Measurements from ENCODE around the gene ENTPD6. TPM values are rescaled to one million over a fixed set of nuclear protein-coding genes. Genes with fewer than 3 reads are reported as not detected.

The ENTPD6 gene
- total RNA-seq, 1 experiment from 2014 or later = 122 TPM

DNA sequence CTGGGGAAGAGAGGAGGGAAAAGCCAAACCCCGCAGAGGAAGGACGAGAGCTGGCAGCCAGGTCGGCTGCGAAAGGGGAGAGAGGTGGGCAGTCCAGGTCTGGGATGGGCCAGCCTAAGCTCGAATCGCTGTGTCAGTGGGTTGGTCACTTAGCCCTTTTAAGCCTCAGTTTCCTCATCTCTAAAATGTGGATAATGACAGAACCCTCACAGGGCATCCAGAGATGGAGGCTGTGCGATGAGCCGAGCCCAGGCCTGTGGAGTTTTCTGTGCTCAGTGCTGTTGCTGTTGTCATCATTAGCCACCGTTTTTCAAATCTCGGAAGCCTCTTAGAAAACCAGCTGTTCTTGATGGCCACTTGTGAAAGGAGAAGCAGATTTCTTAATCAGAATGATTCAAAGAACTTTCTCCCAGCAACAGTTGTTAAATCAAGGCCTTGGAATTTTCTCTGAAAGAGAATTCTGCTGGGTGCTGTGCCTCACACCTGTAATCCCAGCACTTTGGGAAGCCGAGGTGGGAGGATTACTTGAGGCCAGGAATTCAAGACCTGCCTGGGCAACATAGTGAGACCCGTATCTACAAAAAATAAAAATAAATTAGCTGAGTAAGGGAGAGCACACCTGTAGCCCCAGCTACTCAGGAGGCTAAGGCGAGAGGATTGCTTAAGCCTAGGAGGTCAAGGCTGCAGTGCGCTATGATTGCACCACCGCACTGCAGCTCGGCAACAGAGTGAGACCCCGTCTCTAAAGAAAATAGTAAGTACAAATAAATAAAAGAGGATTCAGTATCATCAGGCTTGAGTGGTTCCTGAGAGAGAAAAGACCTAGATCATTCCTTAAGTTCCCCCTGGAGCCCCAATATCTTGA is 46.3 kb upstream of the ENTPD6 start:
- H3K79me2 ChIP-seq (ENCODE audit: low read length) = no peaks in the 10 kb centered on the region
- H2AFZ ChIP-seq (ENCODE audit: low read length) = no peak overlapping the region
- BruUV-seq (replicated peaks) = no TSS peak
- no peaks in the 10 kb centered on the region for H3K36me3 ChIP-seq (ENCODE audit: low read depth, low read length)
- H3K4me2 ChIP-seq (ENCODE audit: low read length) = no peak overlapping the region
- H3K27me3 ChIP-seq (ENCODE audit: low read length) = no peaks in the 10 kb centered on the region
- H3K27ac ChIP-seq (ENCODE audit: low read length) = no peak overlapping the region
- ChIA-PET CTCF (no interaction called here), POLR2A (ENCODE audit: unreplicated experiment) (no interaction called here)
- no peaks in the 10 kb centered on the region for H3K4me1 ChIP-seq (ENCODE audit: insufficient read depth, low read length)
- H3F3A ChIP-seq (ENCODE audit: low read length, unreplicated experiment) = no peaks in the 10 kb centered on the region
- H3K9me3 ChIP-seq (ENCODE audit: low read length) = no peaks in the 10 kb centered on the region
- no peaks in the 10 kb centered on the region for H3K9me2 ChIP-seq (replicated peaks; ENCODE audit: low read length)
- DNase-seq (no peak), ATAC-seq (no peak)
- no peaks in the 10 kb centered on the region for H4K20me1 ChIP-seq (ENCODE audit: low read length)
- no peak overlapping the region for H3K9ac ChIP-seq (ENCODE audit: low read length)
- TF ChIP-seq, protein P1, sequence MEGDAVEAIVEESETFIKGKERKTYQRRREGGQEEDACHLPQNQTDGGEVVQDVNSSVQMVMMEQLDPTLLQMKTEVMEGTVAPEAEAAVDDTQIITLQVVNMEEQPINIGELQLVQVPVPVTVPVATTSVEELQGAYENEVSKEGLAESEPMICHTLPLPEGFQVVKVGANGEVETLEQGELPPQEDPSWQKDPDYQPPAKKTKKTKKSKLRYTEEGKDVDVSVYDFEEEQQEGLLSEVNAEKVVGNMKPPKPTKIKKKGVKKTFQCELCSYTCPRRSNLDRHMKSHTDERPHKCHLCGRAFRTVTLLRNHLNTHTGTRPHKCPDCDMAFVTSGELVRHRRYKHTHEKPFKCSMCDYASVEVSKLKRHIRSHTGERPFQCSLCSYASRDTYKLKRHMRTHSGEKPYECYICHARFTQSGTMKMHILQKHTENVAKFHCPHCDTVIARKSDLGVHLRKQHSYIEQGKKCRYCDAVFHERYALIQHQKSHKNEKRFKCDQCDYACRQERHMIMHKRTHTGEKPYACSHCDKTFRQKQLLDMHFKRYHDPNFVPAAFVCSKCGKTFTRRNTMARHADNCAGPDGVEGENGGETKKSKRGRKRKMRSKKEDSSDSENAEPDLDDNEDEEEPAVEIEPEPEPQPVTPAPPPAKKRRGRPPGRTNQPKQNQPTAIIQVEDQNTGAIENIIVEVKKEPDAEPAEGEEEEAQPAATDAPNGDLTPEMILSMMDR (conservative IDR thresholded peaks at IDR 0.05; ENCODE audit: low read depth, low read length) = no peak
- TF ChIP-seq EZH2phosphoT487 (IDR thresholded peaks at IDR 0.05; ENCODE audit: borderline replicate concordance, low read length) (no peak), EZH2 (IDR thresholded peaks at IDR 0.05; ENCODE audit: low read length, unreplicated experiment) (no peak)
- intact Hi-C loops (cut with micrococcal nuclease) = no loop called here
- H3K4me3 ChIP-seq (ENCODE audit: low read length) = no peak overlapping the region

DNA sequence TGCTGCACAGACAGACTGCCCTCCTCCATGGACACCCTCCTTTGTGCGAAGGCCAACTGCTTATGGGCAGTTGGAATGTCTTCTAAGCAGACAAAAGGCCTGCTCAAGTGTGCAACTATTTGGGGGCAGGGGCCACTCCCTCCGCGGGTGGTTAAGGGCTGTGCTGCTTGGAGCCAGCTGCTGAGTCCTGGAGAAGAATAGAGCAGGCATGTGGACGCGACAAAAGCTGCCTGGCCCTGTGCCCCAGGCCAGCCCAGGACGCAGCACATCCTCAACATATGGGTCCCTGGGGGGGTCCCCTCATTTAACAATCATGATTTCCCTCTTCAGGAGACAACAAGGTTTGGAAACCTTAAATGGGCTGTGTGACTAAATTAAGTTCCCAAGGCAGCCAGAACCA is 45.5 kb upstream of the ENTPD6 start:
- ATAC-seq = no peak
- Histone ChIP-seq H3K9me3 (ENCODE audit: low read length) (no peaks in the 10 kb centered on the region), H3K27ac (ENCODE audit: low read length) (no peak overlapping the region), H3K79me2 (ENCODE audit: low read length) (no peaks in the 10 kb centered on the region), H3F3A (ENCODE audit: low read length, unreplicated experiment) (no peaks in the 10 kb centered on the region), H3K4me1 (ENCODE audit: insufficient read depth, low read length) (no peaks in the 10 kb centered on the region), H2AFZ (ENCODE audit: low read length) (no peak overlapping the region), H3K36me3 (ENCODE audit: low read depth, low read length) (no peaks in the 10 kb centered on the region), H3K4me2 (ENCODE audit: low read length) (no peak overlapping the region), H4K20me1 (ENCODE audit: low read length) (no peaks in the 10 kb centered on the region), H3K4me3 (ENCODE audit: low read length) (no peak overlapping the region), H3K9ac (ENCODE audit: low read length) (no peak overlapping the region), H3K9me2 (replicated peaks; ENCODE audit: low read length) (no peaks in the 10 kb centered on the region), H3K27me3 (ENCODE audit: low read length) (no peaks in the 10 kb centered on the region)
- CTCF ChIA-PET = no interaction called here
- POLR2A ChIA-PET (ENCODE audit: unreplicated experiment) = no interaction called here
- DNase-seq = no peak
- BruUV-seq (replicated peaks) = no TSS peak
- TF ChIP-seq, protein P1 (conservative IDR thresholded peaks at IDR 0.05; ENCODE audit: low read depth, low read length) = no peak
- TF ChIP-seq EZH2phosphoT487 (IDR thresholded peaks at IDR 0.05; ENCODE audit: borderline replicate concordance, low read length) = no peak
- TF ChIP-seq EZH2 (IDR thresholded peaks at IDR 0.05; ENCODE audit: low read length, unreplicated experiment) = no peak
- intact Hi-C loops (cut with micrococcal nuclease) = no loop called here

DNA sequence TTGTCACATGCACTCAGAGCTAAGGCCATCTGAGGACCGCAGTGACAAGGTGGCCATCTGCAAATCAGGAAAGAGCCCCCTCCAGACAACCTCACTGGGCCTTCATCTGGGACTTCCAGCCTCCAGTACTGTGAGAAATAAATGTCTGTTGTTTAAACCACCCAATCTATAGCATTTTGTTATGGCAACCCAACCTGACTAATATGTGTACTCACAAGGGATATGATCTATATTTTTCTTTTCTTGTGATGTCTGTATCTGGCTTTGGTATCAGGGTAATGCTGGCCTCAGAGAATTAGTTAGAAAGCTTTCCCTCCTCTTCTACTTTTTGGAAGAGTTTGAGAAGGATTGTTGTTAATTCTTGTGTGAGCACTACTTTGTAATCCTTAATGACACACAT is 37.5 kb upstream of the ENTPD6 start:
- no peak overlapping the region for H3K4me3 ChIP-seq (ENCODE audit: low read length)
- no peaks in the 10 kb centered on the region for H3K27me3 ChIP-seq (ENCODE audit: low read length)
- no peaks in the 10 kb centered on the region; the same call in 1 of the 2 replicates for H3K9me3 ChIP-seq (ENCODE audit: low read length)
- ATAC-seq = no peak
- no peak for DNase-seq
- H3K4me1 ChIP-seq (ENCODE audit: insufficient read depth, low read length) = no peaks in the 10 kb centered on the region
- no peak overlapping the region for H3K9ac ChIP-seq (ENCODE audit: low read length)
- ChIA-PET POLR2A (ENCODE audit: unreplicated experiment) (no interaction called here), CTCF (no interaction called here)
- no peak overlapping the region for H3K4me2 ChIP-seq (ENCODE audit: low read length)
- no peak overlapping the region for H3K27ac ChIP-seq (ENCODE audit: low read length)
- H3K36me3 ChIP-seq (ENCODE audit: low read depth, low read length) = no peaks in the 10 kb centered on the region
- no peak for TF ChIP-seq EZH2phosphoT487 (IDR thresholded peaks at IDR 0.05; ENCODE audit: borderline replicate concordance, low read length)
- TF ChIP-seq, protein P1 (conservative IDR thresholded peaks at IDR 0.05; ENCODE audit: low read depth, low read length) = no peak
- TF ChIP-seq EZH2 (IDR thresholded peaks at IDR 0.05; ENCODE audit: low read length, unreplicated experiment) = no peak
- H3F3A ChIP-seq (ENCODE audit: low read length, unreplicated experiment) = no peaks in the 10 kb centered on the region
- no peaks in the 10 kb centered on the region for H4K20me1 ChIP-seq (ENCODE audit: low read length)
- H3K79me2 ChIP-seq (ENCODE audit: low read length) = no peaks in the 10 kb centered on the region
- H3K9me2 ChIP-seq (replicated peaks; ENCODE audit: low read length) = no peaks in the 10 kb centered on the region
- intact Hi-C loops (cut with micrococcal nuclease) = no loop called here
- no peak overlapping the region for H2AFZ ChIP-seq (ENCODE audit: low read length)
- BruUV-seq (replicated peaks) = no TSS peak
